ENCODE results near the gene GRPEL2. TPM values are rescaled to one million over a fixed set of nuclear protein-coding genes. Genes with fewer than 3 reads are reported as not detected.

The GRPEL2 gene
- polyA plus RNA-seq, 3 donors = 1.9 to 2.7 (median 2.0) TPM

DNA sequence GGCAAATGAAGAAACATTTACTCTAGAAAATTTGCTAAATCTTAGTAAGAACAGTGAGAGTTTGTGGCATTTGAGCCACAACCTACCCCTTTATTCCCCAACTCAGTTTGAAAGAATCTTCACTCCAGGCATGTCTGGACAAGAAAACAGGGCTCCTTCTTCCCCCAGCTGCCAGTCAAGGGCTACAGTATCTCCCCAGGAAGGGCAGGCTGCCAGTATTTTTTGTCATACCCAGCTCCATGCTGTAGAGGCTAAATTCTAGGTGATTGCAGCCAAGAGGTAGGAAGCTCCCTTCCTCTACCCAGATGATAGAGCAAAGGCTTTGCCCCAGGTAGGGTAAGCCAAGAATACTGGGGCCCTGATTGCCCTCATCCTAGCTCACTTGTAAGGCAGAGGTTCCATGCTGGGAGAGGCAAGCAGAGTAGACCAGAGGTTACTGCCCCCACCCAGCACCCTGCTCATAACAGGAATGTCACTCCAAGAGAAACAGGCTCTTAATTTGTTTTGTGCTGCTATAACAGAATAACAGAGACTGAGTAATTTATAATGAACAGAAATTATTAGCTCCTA, 20.0 kb upstream of the GRPEL2 start:
- Histone ChIP-seq H3K4me1 (ENCODE audit: control insufficient read depth in 1 of 2, insufficient read depth in 2 of 2, low read length in 2 of 2) (no peaks in the 10 kb centered on the region), H3K79me2 (ENCODE audit: insufficient read depth, low read length) (no peaks in the 10 kb centered on the region), H3K9ac (ENCODE audit: insufficient read depth, low read length, poor library complexity, severe bottlenecking) (no peak overlapping the region), H3K4me3 (replicated peaks in 1 of 3; ENCODE audit: low read depth in 2 of 3, low read length in 3 of 3) (no peak overlapping the region), H3K4me2 (replicated peaks; ENCODE audit: extremely low read depth, low read length, poor library complexity, severe bottlenecking) (no peak overlapping the region), H2AFZ (ENCODE audit: insufficient read depth, low read depth, low read length, poor library complexity, severe bottlenecking) (no peak overlapping the region), H3K36me3 (replicated peaks in 1 of 2; ENCODE audit: control insufficient read depth in 1 of 2, insufficient read depth in 2 of 2, low read length in 2 of 2) (no peaks in the 10 kb centered on the region), H3K27me3 (ENCODE audit: control insufficient read depth in 2 of 2, insufficient read depth in 2 of 2, low read length in 2 of 2) (no peaks in the 10 kb centered on the region), H3K27ac (ENCODE audit: low read depth in 1 of 2, low read length in 2 of 2) (no peak overlapping the region), H4K20me1 (ENCODE audit: insufficient read depth, low read length) (no peaks in the 10 kb centered on the region), H3K9me3 (replicated peaks in 1 of 2; ENCODE audit: control insufficient read depth in 1 of 2, insufficient read depth in 1 of 2, low read length in 2 of 2) (no peaks in the 10 kb centered on the region)
- Mint-ChIP-seq H3K36me3 (no peaks in the 10 kb centered on the region), H3K9me3 (peaks cover 0 to 3% (median 2%) of the 10 kb centered on the region in 7 donors), H3K27ac (no peak overlapping the region), H3K27me3 (ENCODE audit: low read depth in 3 of 3) (peaks cover 0 to 2% (median 1%) of the 10 kb centered on the region in 3 donors), H3K4me3 (no peak overlapping the region), H3K4me1 (peaks cover 5% of the 10 kb centered on the region)
- intact Hi-C loops (cut with micrococcal nuclease) = no loop called here
- TF ChIP-seq, protein P1, sequence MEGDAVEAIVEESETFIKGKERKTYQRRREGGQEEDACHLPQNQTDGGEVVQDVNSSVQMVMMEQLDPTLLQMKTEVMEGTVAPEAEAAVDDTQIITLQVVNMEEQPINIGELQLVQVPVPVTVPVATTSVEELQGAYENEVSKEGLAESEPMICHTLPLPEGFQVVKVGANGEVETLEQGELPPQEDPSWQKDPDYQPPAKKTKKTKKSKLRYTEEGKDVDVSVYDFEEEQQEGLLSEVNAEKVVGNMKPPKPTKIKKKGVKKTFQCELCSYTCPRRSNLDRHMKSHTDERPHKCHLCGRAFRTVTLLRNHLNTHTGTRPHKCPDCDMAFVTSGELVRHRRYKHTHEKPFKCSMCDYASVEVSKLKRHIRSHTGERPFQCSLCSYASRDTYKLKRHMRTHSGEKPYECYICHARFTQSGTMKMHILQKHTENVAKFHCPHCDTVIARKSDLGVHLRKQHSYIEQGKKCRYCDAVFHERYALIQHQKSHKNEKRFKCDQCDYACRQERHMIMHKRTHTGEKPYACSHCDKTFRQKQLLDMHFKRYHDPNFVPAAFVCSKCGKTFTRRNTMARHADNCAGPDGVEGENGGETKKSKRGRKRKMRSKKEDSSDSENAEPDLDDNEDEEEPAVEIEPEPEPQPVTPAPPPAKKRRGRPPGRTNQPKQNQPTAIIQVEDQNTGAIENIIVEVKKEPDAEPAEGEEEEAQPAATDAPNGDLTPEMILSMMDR (IDR thresholded peaks at IDR 0.05) = no peak
- DNase-seq = no peak

DNA sequence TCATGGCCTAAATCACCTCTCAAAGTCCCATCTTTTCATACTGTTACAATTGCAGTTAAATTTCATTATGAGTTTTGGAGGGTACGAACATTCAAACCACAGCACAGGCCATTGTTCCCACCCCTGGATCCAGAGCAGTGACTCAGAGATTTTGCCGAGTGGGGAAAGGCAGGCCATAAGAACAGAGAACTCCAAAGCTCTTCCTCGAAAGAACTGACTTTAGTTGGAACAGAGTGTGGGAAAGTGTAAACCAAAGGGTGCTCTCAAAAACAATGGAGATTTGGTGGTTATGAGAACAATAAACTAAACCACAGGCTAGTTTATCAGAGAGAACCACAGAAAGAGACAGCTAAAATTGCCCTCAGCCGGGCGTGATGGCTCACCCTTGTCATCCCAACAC, 19.4 kb upstream of the GRPEL2 start:
- Mint-ChIP-seq H3K36me3 (no peaks in the 10 kb centered on the region), H3K27me3 (ENCODE audit: low read depth in 3 of 3) (peaks cover 0 to 2% (median 1%) of the 10 kb centered on the region in 3 donors), H3K9me3 (peaks cover 0 to 3% (median 2%) of the 10 kb centered on the region in 7 donors), H3K4me3 (no peak overlapping the region), H3K27ac (no peak overlapping the region), H3K4me1 (peaks cover 5% of the 10 kb centered on the region)
- TF ChIP-seq, protein P1 (IDR thresholded peaks at IDR 0.05) = no peak
- Histone ChIP-seq H4K20me1 (ENCODE audit: insufficient read depth, low read length) (no peaks in the 10 kb centered on the region), H3K4me1 (ENCODE audit: control insufficient read depth in 1 of 2, insufficient read depth in 2 of 2, low read length in 2 of 2) (no peaks in the 10 kb centered on the region), H3K27ac (ENCODE audit: low read depth in 1 of 2, low read length in 2 of 2) (no peak overlapping the region), H3K9ac (ENCODE audit: insufficient read depth, low read length, poor library complexity, severe bottlenecking) (no peak overlapping the region), H3K4me2 (replicated peaks; ENCODE audit: extremely low read depth, low read length, poor library complexity, severe bottlenecking) (no peak overlapping the region), H3K4me3 (replicated peaks in 1 of 3; ENCODE audit: low read depth in 2 of 3, low read length in 3 of 3) (no peak overlapping the region), H3K79me2 (ENCODE audit: insufficient read depth, low read length) (no peaks in the 10 kb centered on the region), H2AFZ (ENCODE audit: insufficient read depth, low read depth, low read length, poor library complexity, severe bottlenecking) (no peak overlapping the region), H3K9me3 (replicated peaks in 1 of 2; ENCODE audit: control insufficient read depth in 1 of 2, insufficient read depth in 1 of 2, low read length in 2 of 2) (no peaks in the 10 kb centered on the region), H3K36me3 (replicated peaks in 1 of 2; ENCODE audit: control insufficient read depth in 1 of 2, insufficient read depth in 2 of 2, low read length in 2 of 2) (no peaks in the 10 kb centered on the region), H3K27me3 (ENCODE audit: control insufficient read depth in 2 of 2, insufficient read depth in 2 of 2, low read length in 2 of 2) (no peaks in the 10 kb centered on the region)
- intact Hi-C loops (cut with micrococcal nuclease) = no loop called here
- no peak for DNase-seq
- 96% methylated on average over 4 of the region's 5 CpGs for WGBS (ENCODE audit: insufficient coverage)
